ENCODE measurements around the gene DENND6B.

Gene DENND6B

GRCh38 chr22:50326956-50327710, at the start of gene DENND6B:
TSS of gene DENND6B (minus strand) at chr22:50327012. CDS start at chr22:50326988, 24 bp downstream.
- 0 out of 2 replicates have a peak, but pooled peaks have one; percentile 39 for TF ChIP-seq ZBTB7A (IDR thresholded peaks at IDR 0.05; ENCODE audit: low read depth)
- peak; percentile 37 for TF ChIP-seq EGR1 (IDR thresholded peaks at IDR 0.05)
- no peak for TF ChIP-seq CEBPB (IDR thresholded peaks at IDR 0.05)
- no peak for TF ChIP-seq REST (IDR thresholded peaks at IDR 0.05; ENCODE audit: low read depth)
- peak; percentile 64 for TF ChIP-seq YY1 (IDR thresholded peaks at IDR 0.05; ENCODE audit: low read depth)
- no peak for TF ChIP-seq NFIC (IDR thresholded peaks at IDR 0.05)
- TF ChIP-seq TAF1 (IDR thresholded peaks at IDR 0.05; ENCODE audit: low read depth): no peak; the same call in 1 of the 2 replicates
- no peak for TF ChIP-seq CREB1 (IDR thresholded peaks at IDR 0.05; ENCODE audit: low read depth)
- no peak for TF ChIP-seq EP300 (IDR thresholded peaks at IDR 0.05; ENCODE audit: borderline replicate concordance)
- no peak for TF ChIP-seq TCF12 (IDR thresholded peaks at IDR 0.05; ENCODE audit: low read depth)
- TF ChIP-seq, protein P1, sequence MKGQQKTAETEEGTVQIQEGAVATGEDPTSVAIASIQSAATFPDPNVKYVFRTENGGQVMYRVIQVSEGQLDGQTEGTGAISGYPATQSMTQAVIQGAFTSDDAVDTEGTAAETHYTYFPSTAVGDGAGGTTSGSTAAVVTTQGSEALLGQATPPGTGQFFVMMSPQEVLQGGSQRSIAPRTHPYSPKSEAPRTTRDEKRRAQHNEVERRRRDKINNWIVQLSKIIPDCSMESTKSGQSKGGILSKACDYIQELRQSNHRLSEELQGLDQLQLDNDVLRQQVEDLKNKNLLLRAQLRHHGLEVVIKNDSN (IDR thresholded peaks at IDR 0.05): no peak
- no peak for TF ChIP-seq TEAD4 (IDR thresholded peaks at IDR 0.05)
- no peak for TF ChIP-seq MAX (IDR thresholded peaks at IDR 0.05)
- TF ChIP-seq RAD21 (IDR thresholded peaks at IDR 0.05; ENCODE audit: low read depth): peak; percentile 44; the same call in 1 of the 2 replicates
- no peak for TF ChIP-seq FOXM1 (IDR thresholded peaks at IDR 0.05; ENCODE audit: borderline replicate concordance, low read depth)

GRCh38 chr22:50376085-50376651, 49.4 kb upstream of the DENND6B start:
- no peak for TF ChIP-seq YY1 (IDR thresholded peaks at IDR 0.05; ENCODE audit: low read depth)
- TF ChIP-seq NFIC (IDR thresholded peaks at IDR 0.05): no peak
- no peak for TF ChIP-seq CREB1 (IDR thresholded peaks at IDR 0.05; ENCODE audit: low read depth)
- TF ChIP-seq MAX (IDR thresholded peaks at IDR 0.05): no peak
- TF ChIP-seq FOXM1 (IDR thresholded peaks at IDR 0.05; ENCODE audit: borderline replicate concordance, low read depth): no peak
- no peak for TF ChIP-seq TEAD4 (IDR thresholded peaks at IDR 0.05)
- no peak for TF ChIP-seq TAF1 (IDR thresholded peaks at IDR 0.05; ENCODE audit: low read depth)
- TF ChIP-seq EGR1 (IDR thresholded peaks at IDR 0.05): no peak
- TF ChIP-seq, protein P1 (IDR thresholded peaks at IDR 0.05): no peak
- TF ChIP-seq REST (IDR thresholded peaks at IDR 0.05; ENCODE audit: low read depth): no peak
- TF ChIP-seq EP300 (IDR thresholded peaks at IDR 0.05; ENCODE audit: borderline replicate concordance): no peak
- no peak for TF ChIP-seq TCF12 (IDR thresholded peaks at IDR 0.05; ENCODE audit: low read depth)

GRCh38 chr22:50371101-50371648, 44.4 kb upstream of the DENND6B start:
- TF ChIP-seq, protein P1 (IDR thresholded peaks at IDR 0.05): no peak
- TF ChIP-seq RAD21 (IDR thresholded peaks at IDR 0.05; ENCODE audit: low read depth) (no peak), EP300 (IDR thresholded peaks at IDR 0.05; ENCODE audit: borderline replicate concordance) (no peak), NFIC (IDR thresholded peaks at IDR 0.05) (no peak), REST (IDR thresholded peaks at IDR 0.05; ENCODE audit: low read depth) (no peak), TCF12 (IDR thresholded peaks at IDR 0.05; ENCODE audit: low read depth) (no peak), CEBPB (IDR thresholded peaks at IDR 0.05) (no peak), YY1 (IDR thresholded peaks at IDR 0.05; ENCODE audit: low read depth) (no peak)

Measured in Ishikawa (cell line).